K562 (cell line): ENCODE data around the gene RTBDN. TPM values are rescaled to one million over a fixed set of nuclear protein-coding genes. Genes with fewer than 3 reads are reported as not detected.
A peak's percentile ranks its signal among the peaks of the same experiment; 100 is the strongest.

ENCODE experiments used
- EHMT2 ChIP-seq: fragments of 450-650 bp; IDR thresholded peaks from 2 replicates; pipeline ENCODE4 v1.6.1; 2018; ENCODE audit warnings: antibody characterized with exemption
- FOXM1 ChIP-seq, 2 experiments: fragments of 450-650 bp in 1 of 2; sonication (generic) in 1 of 2; formaldehyde crosslinking in 1 of 2; IDR thresholded peaks; 2 replicates each; pipeline versions ENCODE4 v1.6.1 to v1.9.0; 2017 to 2022; ENCODE audit warnings: low read depth in 2 of 2, mild to moderate bottlenecking in 2 of 2, missing genetic modification reagents in 1 of 2, moderate library complexity in 1 of 2
- HNRNPH1 ChIP-seq: fragments of 200-400 bp; formaldehyde crosslinking; optimal IDR thresholded peaks from 2 replicates; pipeline ENCODE3; 2017; ENCODE audit warnings: low read depth, mild to moderate bottlenecking, low read length, moderate library complexity
- POLR2AphosphoS2 ChIP-seq: IDR thresholded peaks from 2 replicates; pipeline ENCODE4 v1.6.1; 2012; ENCODE audit warnings: low read length, improper control_type of control experiment
- RBM14 ChIP-seq: fragments of 200-400 bp; formaldehyde crosslinking; IDR thresholded peaks from 2 replicates; pipeline ENCODE4 v1.6.1; 2018; ENCODE audit warnings: low read depth, mild to moderate bottlenecking, low read length, moderate library complexity, borderline replicate concordance; ENCODE audit not compliant: insufficient read depth
- RBM15 ChIP-seq: fragments of 200-400 bp; formaldehyde crosslinking; IDR thresholded peaks from 2 replicates; pipeline ENCODE4 v1.6.1; 2018; ENCODE audit warnings: mild to moderate bottlenecking, low read length, moderate library complexity; ENCODE audit not compliant: insufficient read depth
- SIN3B ChIP-seq: fragments of 450-650 bp; IDR thresholded peaks from 2 replicates; pipeline ENCODE4 v1.6.1; 2017; ENCODE audit warnings: low read depth, mild to moderate bottlenecking, moderate library complexity
- SMAD2 ChIP-seq: fragments of 150-350 bp; IDR thresholded peaks from 2 replicates; pipeline ENCODE4 v1.6.1; 2014; ENCODE audit warnings: low read depth, mild to moderate bottlenecking, low read length
- SMARCA5 ChIP-seq: fragments of 450-650 bp; IDR thresholded peaks from 2 replicates; pipeline ENCODE4 v1.6.1; 2016
- STAT5A ChIP-seq: IDR thresholded peaks from 2 replicates; pipeline ENCODE4 v1.6.1; 2012; ENCODE audit warnings: low read length, inconsistent platforms, borderline replicate concordance
- TSC22D4 ChIP-seq: fragments of 450-650 bp; IDR thresholded peaks from 2 replicates; pipeline ENCODE4 v1.6.1; 2016; ENCODE audit warnings: missing genetic modification characterization, missing biosample characterization, control low read depth
- XRCC4 ChIP-seq: IDR thresholded peaks from one replicate; pipeline ENCODE4 v1.6.1; 2011; ENCODE audit not compliant: insufficient read depth, insufficient read length; ENCODE audit errors: extremely low read depth
- ZNF175 ChIP-seq: fragments of 200-800 bp; sonication (Bioruptor generic); IDR thresholded peaks from 2 replicates; pipeline ENCODE4 v1.6.1; 2016; ENCODE audit warnings: low read depth, mild to moderate bottlenecking, missing genetic modification characterization, missing compliant biosample characterization
- ZNF347 ChIP-seq: fragments of 450-650 bp; formaldehyde crosslinking; IDR thresholded peaks from 2 replicates; pipeline ENCODE4 v1.4.0; 2020; ENCODE audit warnings: low read depth, mild to moderate bottlenecking, moderate library complexity
- ZNF408 ChIP-seq: fragments of 250-450 bp; sonication (Bioruptor Pico); IDR thresholded peaks from 2 replicates; pipeline ENCODE4 v1.4.0; 2020; ENCODE audit warnings: low read depth, mild to moderate bottlenecking, moderate library complexity
- ZNF717 ChIP-seq: fragments of 250-450 bp; sonication (Bioruptor Pico); IDR thresholded peaks from 2 replicates; pipeline ENCODE4 v1.5.0; 2021
- ZSCAN32 ChIP-seq: fragments of 450-650 bp; formaldehyde crosslinking; IDR thresholded peaks from 2 replicates; pipeline ENCODE4 v1.4.0; 2020; ENCODE audit warnings: mild to moderate bottlenecking, moderate library complexity
- polyA plus RNA-seq, 8 experiments: library from polyadenylated mRNA; depleted of rRNA in 4 of 8; stranded (reverse) in 5 of 8; unstranded in 3 of 8; fragments of >200 nt; fragmentation: Nextera tagmentation in 2 of 8; fragmentation: Illumina TruSeq in 1 of 8; extraction: Ambion mirVana in 2 of 8; extraction: Trizol in 1 of 8; gene quantifications; 2 replicates each; pipeline versions ENCODE4 v1.2.1 to v1.2.3, GENCODE V29; 2011 to 2014; ENCODE audit warnings: inconsistent platforms in 1 of 8, missing spikeins in 1 of 8
- total RNA-seq, 7 experiments: library from RNA; depleted of rRNA in 6 of 7; stranded (reverse); fragments of >200 nt in 6 of 7; fragmentation: Illumina TruSeq in 2 of 7; extraction: Trizol in 2 of 7; gene quantifications; 2 replicates each; pipeline versions ENCODE4 v1.2.1 to v1.2.3, GENCODE V29; 2011 to 2021; ENCODE audit warnings: low replicate concordance in 1 of 7
- TF ChIP-seq, protein P1 (sequence below): sonication (generic); formaldehyde crosslinking; IDR thresholded peaks from 2 replicates; pipeline ENCODE4 v1.4.0; 2020; ENCODE audit warnings: mild to moderate bottlenecking, missing genetic modification reagents
- TF ChIP-seq, protein P2 (sequence below): fragments of 450-650 bp; IDR thresholded peaks from 2 replicates; pipeline ENCODE4 v1.7.0; 2016; ENCODE audit warnings: borderline replicate concordance
- TF ChIP-seq, protein P3 (sequence below): fragments of 450-650 bp; formaldehyde crosslinking; conservative IDR thresholded peaks from 2 replicates; pipeline ENCODE4 v1.4.0; 2022; ENCODE audit warnings: mild to moderate bottlenecking, missing genetic modification characterization
- TF ChIP-seq, protein P4 (sequence below): fragments of 250-450 bp; sonication (Bioruptor Pico); IDR thresholded peaks from 2 replicates; pipeline ENCODE4 v1.9.0; 2021; ENCODE audit warnings: mild to moderate bottlenecking, inconsistent platforms

The RTBDN gene
- total and polyA plus RNA-seq, 9 of the 15 experiments (the other 6 are each of a cell fraction or from before 2014, with no cell fraction given) = 0.20 to 2.3 (median 0.72) TPM; not detected in 1

DNA sequence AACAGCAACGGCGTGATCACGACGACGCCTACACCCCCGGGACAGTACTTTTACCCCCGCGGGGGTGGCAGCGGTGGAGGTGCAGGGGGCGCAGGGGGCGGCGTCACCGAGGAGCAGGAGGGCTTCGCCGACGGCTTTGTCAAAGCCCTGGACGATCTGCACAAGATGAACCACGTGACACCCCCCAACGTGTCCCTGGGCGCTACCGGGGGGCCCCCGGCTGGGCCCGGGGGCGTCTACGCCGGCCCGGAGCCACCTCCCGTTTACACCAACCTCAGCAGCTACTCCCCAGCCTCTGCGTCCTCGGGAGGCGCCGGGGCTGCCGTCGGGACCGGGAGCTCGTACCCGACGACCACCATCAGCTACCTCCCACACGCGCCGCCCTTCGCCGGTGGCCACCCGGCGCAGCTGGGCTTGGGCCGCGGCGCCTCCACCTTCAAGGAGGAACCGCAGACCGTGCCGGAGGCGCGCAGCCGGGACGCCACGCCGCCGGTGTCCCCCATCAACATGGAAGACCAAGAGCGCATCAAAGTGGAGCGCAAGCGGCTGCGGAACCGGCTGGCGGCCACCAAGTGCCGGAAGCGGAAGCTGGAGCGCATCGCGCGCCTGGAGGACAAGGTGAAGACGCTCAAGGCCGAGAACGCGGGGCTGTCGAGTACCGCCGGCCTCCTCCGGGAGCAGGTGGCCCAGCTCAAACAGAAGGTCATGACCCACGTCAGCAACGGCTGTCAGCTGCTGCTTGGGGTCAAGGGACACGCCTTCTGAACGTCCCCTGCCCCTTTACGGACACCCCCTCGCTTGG is 42.1 kb downstream of the RTBDN start (continued):
- TF ChIP-seq, protein P1, sequence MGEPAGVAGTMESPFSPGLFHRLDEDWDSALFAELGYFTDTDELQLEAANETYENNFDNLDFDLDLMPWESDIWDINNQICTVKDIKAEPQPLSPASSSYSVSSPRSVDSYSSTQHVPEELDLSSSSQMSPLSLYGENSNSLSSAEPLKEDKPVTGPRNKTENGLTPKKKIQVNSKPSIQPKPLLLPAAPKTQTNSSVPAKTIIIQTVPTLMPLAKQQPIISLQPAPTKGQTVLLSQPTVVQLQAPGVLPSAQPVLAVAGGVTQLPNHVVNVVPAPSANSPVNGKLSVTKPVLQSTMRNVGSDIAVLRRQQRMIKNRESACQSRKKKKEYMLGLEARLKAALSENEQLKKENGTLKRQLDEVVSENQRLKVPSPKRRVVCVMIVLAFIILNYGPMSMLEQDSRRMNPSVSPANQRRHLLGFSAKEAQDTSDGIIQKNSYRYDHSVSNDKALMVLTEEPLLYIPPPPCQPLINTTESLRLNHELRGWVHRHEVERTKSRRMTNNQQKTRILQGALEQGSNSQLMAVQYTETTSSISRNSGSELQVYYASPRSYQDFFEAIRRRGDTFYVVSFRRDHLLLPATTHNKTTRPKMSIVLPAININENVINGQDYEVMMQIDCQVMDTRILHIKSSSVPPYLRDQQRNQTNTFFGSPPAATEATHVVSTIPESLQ = no peak
- TF ChIP-seq FOXM1 (IDR thresholded peaks at IDR 0.05; ENCODE audit: low read depth) (no peak), FOXM1 (CRISPR knock-in tag; IDR thresholded peaks at IDR 0.05; ENCODE audit: low read depth) (no peak), SMARCA5 (no peak), SIN3B (no peak), RBM14 (peak; percentile 82; the same call in 1 of the 2 replicates), HNRNPH1 (no peak), RBM15 (peak; percentile 96; the same call in 1 of the 2 replicates), EHMT2 (no peak), ZNF175 (no peak), XRCC4 (no peak), STAT5A (no peak), ZNF408 (no peak), SMAD2 (no peak), ZNF347 (no peak), ZSCAN32 (CRISPR knock-in tag) (no peak), TSC22D4 (no peak), ZNF717 (CRISPR knock-in tag) (no peak), POLR2AphosphoS2 (no peak)
- TF ChIP-seq, protein P2, sequence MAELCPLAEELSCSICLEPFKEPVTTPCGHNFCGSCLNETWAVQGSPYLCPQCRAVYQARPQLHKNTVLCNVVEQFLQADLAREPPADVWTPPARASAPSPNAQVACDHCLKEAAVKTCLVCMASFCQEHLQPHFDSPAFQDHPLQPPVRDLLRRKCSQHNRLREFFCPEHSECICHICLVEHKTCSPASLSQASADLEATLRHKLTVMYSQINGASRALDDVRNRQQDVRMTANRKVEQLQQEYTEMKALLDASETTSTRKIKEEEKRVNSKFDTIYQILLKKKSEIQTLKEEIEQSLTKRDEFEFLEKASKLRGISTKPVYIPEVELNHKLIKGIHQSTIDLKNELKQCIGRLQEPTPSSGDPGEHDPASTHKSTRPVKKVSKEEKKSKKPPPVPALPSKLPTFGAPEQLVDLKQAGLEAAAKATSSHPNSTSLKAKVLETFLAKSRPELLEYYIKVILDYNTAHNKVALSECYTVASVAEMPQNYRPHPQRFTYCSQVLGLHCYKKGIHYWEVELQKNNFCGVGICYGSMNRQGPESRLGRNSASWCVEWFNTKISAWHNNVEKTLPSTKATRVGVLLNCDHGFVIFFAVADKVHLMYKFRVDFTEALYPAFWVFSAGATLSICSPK = no peak
- TF ChIP-seq, protein P3, sequence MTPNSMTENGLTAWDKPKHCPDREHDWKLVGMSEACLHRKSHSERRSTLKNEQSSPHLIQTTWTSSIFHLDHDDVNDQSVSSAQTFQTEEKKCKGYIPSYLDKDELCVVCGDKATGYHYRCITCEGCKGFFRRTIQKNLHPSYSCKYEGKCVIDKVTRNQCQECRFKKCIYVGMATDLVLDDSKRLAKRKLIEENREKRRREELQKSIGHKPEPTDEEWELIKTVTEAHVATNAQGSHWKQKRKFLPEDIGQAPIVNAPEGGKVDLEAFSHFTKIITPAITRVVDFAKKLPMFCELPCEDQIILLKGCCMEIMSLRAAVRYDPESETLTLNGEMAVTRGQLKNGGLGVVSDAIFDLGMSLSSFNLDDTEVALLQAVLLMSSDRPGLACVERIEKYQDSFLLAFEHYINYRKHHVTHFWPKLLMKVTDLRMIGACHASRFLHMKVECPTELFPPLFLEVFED (CRISPR knock-in tag) = no peak
- TF ChIP-seq, protein P4, sequence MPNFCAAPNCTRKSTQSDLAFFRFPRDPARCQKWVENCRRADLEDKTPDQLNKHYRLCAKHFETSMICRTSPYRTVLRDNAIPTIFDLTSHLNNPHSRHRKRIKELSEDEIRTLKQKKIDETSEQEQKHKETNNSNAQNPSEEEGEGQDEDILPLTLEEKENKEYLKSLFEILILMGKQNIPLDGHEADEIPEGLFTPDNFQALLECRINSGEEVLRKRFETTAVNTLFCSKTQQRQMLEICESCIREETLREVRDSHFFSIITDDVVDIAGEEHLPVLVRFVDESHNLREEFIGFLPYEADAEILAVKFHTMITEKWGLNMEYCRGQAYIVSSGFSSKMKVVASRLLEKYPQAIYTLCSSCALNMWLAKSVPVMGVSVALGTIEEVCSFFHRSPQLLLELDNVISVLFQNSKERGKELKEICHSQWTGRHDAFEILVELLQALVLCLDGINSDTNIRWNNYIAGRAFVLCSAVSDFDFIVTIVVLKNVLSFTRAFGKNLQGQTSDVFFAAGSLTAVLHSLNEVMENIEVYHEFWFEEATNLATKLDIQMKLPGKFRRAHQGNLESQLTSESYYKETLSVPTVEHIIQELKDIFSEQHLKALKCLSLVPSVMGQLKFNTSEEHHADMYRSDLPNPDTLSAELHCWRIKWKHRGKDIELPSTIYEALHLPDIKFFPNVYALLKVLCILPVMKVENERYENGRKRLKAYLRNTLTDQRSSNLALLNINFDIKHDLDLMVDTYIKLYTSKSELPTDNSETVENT (CRISPR knock-in tag) = no peak
